ENCODE results near the gene NUDT22. TPM values are rescaled to one million over a fixed set of nuclear protein-coding genes. Genes with fewer than 3 reads are reported as not detected.

The NUDT22 gene
- total RNA-seq, 1 donor from 2014 or later, result 83.6 TPM

DNA sequence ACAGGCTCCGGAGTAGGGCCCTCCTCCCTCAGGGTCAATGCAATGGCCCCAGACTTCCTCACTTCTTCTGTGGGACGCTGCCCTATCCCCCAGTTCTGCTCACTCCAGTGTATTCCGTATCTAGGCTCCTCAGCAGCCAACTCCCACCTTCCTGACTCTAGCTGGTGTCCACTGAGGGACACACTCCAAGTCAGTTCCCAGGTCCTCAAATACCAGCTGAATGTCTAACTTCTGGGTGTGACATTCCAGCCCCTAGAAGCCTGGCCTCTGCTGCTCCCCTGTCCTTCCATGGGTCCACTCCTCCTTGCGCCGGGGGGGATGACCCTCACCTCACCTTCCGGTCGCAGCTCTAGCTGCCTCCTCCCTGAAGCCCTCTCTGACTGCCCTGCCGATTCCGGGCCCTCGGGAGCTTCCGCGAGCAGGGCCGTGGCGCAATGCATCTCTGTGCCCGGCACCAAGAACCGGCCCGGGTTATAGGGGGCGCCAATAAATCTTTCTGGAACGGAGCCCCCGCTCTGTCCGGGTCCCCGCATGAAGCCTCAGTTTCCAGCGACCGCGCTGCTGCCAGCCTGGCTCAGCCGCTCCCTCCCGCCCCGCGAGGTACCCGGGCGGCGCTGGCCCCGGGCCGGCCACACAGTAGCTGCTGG is 42.9 kb downstream of the NUDT22 start:
- DNase-seq (ENCODE audit: low read depth), result peak; percentile 59

DNA sequence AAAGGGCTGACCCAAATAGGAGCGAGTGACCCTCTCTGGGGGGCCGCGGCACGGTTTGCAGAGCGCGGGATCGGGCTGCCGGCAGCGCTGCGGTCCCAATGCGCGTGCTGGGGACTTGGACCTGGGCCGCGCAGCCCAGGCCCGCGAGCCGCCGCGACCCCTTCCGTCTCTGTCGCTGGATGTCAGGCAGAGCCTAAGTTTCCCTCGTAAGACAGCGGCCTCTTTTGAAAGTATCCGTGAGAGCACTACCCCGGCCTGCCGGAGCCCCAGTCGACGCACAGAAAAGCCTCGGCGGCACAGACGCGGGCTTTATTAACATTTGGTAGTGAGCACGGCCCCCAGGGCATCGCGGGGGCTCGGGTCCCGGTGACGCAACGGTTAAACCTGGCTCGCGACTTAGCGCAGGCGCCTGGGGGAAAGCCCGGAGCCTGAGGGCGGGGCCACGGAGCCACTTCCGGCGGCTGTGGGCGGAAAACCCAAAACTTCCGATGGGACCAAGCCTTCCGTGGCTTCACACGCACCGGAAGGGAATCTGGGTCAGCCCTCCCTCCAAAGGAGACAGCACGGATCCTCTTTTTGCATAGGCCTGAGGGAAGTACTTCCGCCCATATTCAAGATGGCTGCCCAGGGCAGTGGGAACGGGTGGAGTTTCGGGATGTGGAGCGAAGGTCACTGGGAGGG is 43.6 kb downstream of the NUDT22 start:
- peak; percentile 100 for DNase-seq (ENCODE audit: low read depth)

DNA sequence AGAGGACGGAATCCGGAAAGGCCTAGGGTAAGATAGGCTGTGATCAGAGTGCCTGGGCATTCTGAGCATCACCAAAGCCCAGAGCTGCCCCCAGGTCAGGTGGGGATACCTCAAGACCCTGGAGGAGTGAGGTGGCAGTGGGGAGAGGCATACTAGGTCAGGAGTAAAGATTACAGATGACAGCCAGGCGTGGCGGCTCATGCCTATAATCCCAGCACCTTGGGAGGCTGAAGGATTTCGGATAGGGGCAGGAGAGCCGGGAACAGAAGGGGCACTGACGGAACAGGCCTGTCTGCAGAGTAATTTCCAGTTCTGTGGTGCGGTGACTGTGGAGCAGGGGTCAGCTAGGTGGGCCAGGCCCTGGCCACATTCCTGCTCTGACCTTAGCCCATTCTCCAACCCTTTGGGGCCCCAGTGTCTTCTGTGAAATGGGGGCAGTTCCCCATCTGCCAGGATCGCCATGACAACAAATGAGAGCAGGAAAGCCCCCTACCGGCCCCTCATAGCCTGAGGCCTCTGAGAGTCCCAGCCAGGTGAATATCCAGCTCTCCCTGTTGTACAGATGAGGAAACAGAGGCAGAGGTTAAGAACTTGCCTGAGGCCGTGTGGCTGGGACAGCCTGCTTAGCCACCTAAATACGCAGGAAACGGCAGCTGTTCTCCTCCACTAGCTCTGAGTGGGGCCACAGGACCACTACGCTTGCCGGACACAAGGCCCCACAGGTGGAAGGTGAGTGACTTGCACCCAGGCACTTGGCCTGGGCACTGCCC is 49.1 kb downstream of the NUDT22 start:
- no peak for DNase-seq (ENCODE audit: low read depth)

DNA sequence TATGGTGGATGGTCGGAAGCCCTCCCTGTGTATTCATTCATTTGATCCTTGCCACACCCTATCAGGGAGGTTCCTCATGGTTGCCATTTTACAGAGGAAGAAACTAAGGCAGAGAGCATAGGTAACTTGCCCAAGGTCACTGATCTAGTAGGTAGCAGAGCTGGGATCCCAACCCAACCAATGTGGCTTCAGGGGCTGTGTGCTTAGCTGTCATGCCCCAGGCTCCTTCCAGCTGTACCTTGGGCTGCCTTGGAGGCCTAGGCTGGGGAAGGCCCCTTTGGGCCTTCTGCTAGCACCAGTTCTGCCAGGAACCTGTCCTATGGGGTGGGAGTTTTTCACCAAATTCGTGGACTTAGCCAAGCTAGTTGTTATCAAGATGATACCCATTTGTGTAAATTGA is 49.8 kb downstream of the NUDT22 start:
- no peak for DNase-seq (ENCODE audit: low read depth)

DNA sequence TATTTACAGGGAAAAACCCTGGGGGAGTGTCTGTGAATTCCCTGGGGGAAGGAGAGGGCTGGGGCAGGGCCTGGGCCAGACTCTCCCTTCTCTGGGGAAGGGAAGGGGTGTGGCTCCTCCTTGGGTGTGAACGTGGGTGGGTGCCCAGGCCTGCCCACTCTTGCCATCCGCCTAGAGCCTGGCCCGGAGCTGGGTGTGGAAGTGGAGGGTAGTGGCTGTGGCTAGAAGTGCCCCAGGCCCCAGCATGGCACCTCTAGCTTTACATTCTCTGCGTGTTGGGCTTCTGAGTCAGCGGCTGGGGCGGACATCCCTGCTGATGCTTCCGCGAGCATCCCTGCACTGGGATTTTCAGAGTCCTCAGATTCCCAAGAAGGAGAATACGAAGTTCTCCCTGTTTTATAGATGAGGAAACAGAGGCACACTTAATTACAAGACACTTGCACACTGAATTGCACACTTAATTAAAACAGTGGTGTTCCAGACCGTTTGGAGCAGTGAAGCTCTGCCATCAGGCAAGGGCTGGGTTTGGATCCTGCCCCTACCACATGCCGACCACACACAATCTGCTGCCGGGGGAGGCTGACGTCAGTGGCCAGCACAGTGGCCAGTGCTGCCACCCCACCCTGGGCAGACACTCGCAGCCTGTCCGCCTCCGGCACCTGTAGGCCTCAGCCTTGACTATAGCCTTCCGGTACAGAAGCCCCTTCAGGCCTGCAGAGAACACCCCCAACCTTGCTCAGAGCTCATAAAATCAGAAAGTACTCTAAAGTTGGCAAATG is 50.8 kb downstream of the NUDT22 start:
- DNase-seq (ENCODE audit: low read depth), result no peak

DNA sequence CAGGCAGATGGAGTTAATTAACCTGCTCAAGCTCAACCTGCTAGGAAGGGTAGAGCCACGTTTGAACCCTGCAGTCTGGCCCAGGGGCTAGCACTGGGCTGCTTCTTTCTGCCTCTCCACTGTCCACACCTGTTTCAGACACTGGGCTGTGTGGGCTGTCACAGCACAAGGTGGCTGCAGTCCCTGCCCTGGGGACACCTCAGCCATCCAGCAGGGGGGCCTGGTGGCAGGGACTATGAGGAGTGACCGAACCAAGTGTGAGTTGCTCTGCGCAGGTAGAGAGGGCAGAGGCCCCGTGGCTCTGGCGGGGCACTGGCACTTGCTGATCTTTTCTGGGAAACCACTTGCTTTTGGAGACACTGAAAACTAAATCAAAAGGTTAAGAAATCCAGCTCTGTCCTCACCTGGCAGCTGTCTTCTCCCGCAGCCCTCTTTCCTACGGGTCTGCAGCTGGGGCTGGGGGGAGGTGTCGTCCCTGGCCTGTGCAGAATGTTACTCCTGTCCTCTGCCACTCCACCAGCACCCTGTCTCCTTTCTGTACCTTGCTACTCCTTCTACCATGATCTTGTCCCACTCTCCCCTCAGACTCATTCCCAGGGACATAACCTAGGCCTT is 52.6 kb downstream of the NUDT22 start:
- no peak for DNase-seq (ENCODE audit: low read depth)

Other genes with a start within 250 kb of the NUDT22 start
- 41.7 and 47.0 TPM in 2 replicates for gene OTUB1, start 239.8 kb upstream of the NUDT22 start, total RNA-seq
- gene FLRT1, start 190.3 kb upstream of the NUDT22 start, total RNA-seq, result not detected in 2 replicates
- 168 and 469 TPM in 2 replicates for gene MACROD1, start 60.2 kb upstream of the NUDT22 start, total RNA-seq
- gene STIP1, start 40.1 kb upstream of the NUDT22 start, total RNA-seq, result 204 and 216 TPM in 2 replicates
- gene FERMT3, start 19.6 kb upstream of the NUDT22 start, total RNA-seq, result 6.1 and 19.4 TPM in 2 replicates
- gene TRPT1, start 88 bp upstream of the NUDT22 start, total RNA-seq, result 109 and 110 TPM in 2 replicates
- 6.5 and 7.2 TPM in 2 replicates for gene DNAJC4, start 4.3 kb downstream of the NUDT22 start, total RNA-seq
- 59.1 and 65.8 TPM in 2 replicates for gene VEGFB, start 8.3 kb downstream of the NUDT22 start, total RNA-seq
- gene FKBP2, start 14.8 kb downstream of the NUDT22 start, total RNA-seq, result 49.2 and 59.8 TPM in 2 replicates
- gene PPP1R14B, start 20.7 kb downstream of the NUDT22 start, total RNA-seq, result 656 and 816 TPM in 2 replicates
- 41.5 and 41.7 TPM in 2 replicates for gene PLCB3, start 25.3 kb downstream of the NUDT22 start, total RNA-seq
- 67.5 and 89.1 TPM in 2 replicates for gene BAD, start 58.4 kb downstream of the NUDT22 start, total RNA-seq
- 28.4 and 32.9 TPM in 2 replicates for gene GPR137, start 59.6 kb downstream of the NUDT22 start, total RNA-seq
- gene KCNK4, start 65.0 kb downstream of the NUDT22 start, total RNA-seq, result not detected in 2 replicates
- not detected in 2 replicates for gene CATSPERZ, start 74.1 kb downstream of the NUDT22 start, total RNA-seq
- 77.0 and 121 TPM in 2 replicates for gene ESRRA, start 79.2 kb downstream of the NUDT22 start, total RNA-seq
- gene TRMT112, start 91.3 kb downstream of the NUDT22 start, total RNA-seq, result 224 and 231 TPM in 2 replicates
- gene PRDX5, start 91.8 kb downstream of the NUDT22 start, total RNA-seq, result 189 and 223 TPM in 2 replicates
- gene CCDC88B, start 113.9 kb downstream of the NUDT22 start, total RNA-seq, result 0.94 and 1.6 TPM in 2 replicates
- 26.9 and 30.3 TPM in 2 replicates for gene RPS6KA4, start 132.9 kb downstream of the NUDT22 start, total RNA-seq

Data from myocyte (in vitro differentiated cells).